HG02759 (cell line): ENCODE data around the gene MYO3A.

Experiments used
- ATAC-seq: cut with Tn5 transposase; IDR thresholded peaks from one replicate; pipeline ENCODE4 v1.9.1; 2021; ENCODE audit warnings: mild to moderate bottlenecking, moderate library complexity; ENCODE audit not compliant: unreplicated experiment

The MYO3A gene

GRCh38 chr10:26254616-26255015 is 320.6 kb downstream of the MYO3A start:
- ATAC-seq, result no peak

- no peak for ATAC-seq
Observed at GRCh38 chr10:26259341-26259740, 325.3 kb downstream of the MYO3A start.
